Ishikawa (cell line): Measurements from ENCODE around the gene BAZ2B.

Source experiments
- CREB1 ChIP-seq: IDR thresholded peaks from 2 replicates; pipeline ENCODE4 v1.6.1; 2012; ENCODE audit warnings: low read depth
- EP300 ChIP-seq: IDR thresholded peaks from 2 replicates; pipeline ENCODE4 v1.6.1; 2012; ENCODE audit warnings: borderline replicate concordance
- TCF12 ChIP-seq: IDR thresholded peaks from 2 replicates; pipeline ENCODE4 v1.6.1; 2012; ENCODE audit warnings: low read depth
- YY1 ChIP-seq: IDR thresholded peaks from 2 replicates; pipeline ENCODE4 v1.6.1; 2012; ENCODE audit warnings: low read depth
- TF ChIP-seq, protein P1 (sequence below): IDR thresholded peaks from 2 replicates; pipeline ENCODE4 v1.6.1; 2012

GRCh38 chr2:159637988-159638501 lies 21.7 kb upstream of the BAZ2B start:
- no peak for TF ChIP-seq TCF12
- TF ChIP-seq EP300: no peak
- no peak for TF ChIP-seq YY1
- TF ChIP-seq CREB1: no peak
- TF ChIP-seq, protein P1, sequence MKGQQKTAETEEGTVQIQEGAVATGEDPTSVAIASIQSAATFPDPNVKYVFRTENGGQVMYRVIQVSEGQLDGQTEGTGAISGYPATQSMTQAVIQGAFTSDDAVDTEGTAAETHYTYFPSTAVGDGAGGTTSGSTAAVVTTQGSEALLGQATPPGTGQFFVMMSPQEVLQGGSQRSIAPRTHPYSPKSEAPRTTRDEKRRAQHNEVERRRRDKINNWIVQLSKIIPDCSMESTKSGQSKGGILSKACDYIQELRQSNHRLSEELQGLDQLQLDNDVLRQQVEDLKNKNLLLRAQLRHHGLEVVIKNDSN: no peak
